Parathyroid adenoma (tissue), 2 donors: ENCODE results near the gene ZNRF4.
"Not testable (repeated sequence)": the region's sequence is repeated elsewhere in the genome, so short reads cannot be mapped to it uniquely, and the experiment has no call there.

Experiments used
- H2AFZ ChIP-seq: fragments of 300-600 bp; sonication (generic); one replicate; pipeline ENCODE4 v1.7.0; 2017; ENCODE audit warnings: antibody characterized with exemption, mild to moderate bottlenecking
- H3K27ac ChIP-seq: fragments of 300-600 bp; sonication (generic); one replicate; pipeline ENCODE4 v1.7.0; 2017
- H3K27me3 ChIP-seq: fragments of 300-600 bp; sonication (generic); one replicate; pipeline ENCODE4 v1.7.0; 2017; ENCODE audit warnings: low read length; ENCODE audit not compliant: control insufficient read depth, insufficient read depth
- H3K36me3 ChIP-seq: fragments of 300-600 bp; sonication (generic); one replicate; pipeline ENCODE4 v1.7.0; 2017; ENCODE audit warnings: low read length; ENCODE audit not compliant: control insufficient read depth, insufficient read depth
- H3K4me1 ChIP-seq: fragments of 300-600 bp; sonication (generic); one replicate; pipeline ENCODE4 v1.7.0; 2017; ENCODE audit warnings: control low read depth
- H3K4me2 ChIP-seq: fragments of 300-600 bp; sonication (generic); one replicate; pipeline ENCODE4 v1.7.0; 2017; ENCODE audit warnings: low read length
- H3K4me3 ChIP-seq: fragments of 300-600 bp; sonication (generic); one replicate; pipeline ENCODE4 v1.7.0; 2017; ENCODE audit warnings: low read depth, low read length
- H3K79me2 ChIP-seq: fragments of 300-600 bp; sonication (generic); one replicate; pipeline ENCODE4 v1.7.0; 2017; ENCODE audit warnings: control low read depth
- H3K9ac ChIP-seq: fragments of 300-600 bp; sonication (generic); one replicate; pipeline ENCODE4 v1.7.0; 2017; ENCODE audit warnings: mild to moderate bottlenecking
- H3K9me3 ChIP-seq: fragments of 300-600 bp; sonication (generic); one replicate; pipeline ENCODE4 v1.7.0; 2017; ENCODE audit warnings: low read length; ENCODE audit not compliant: control insufficient read depth
- CTCF ChIP-seq: fragments of 300-600 bp; sonication (generic); IDR thresholded peaks from one replicate; pipeline ENCODE4 v1.7.0; 2017; ENCODE audit warnings: antibody characterized with exemption, mild to moderate bottlenecking
- donor health status: primary hyperparathyroidism.

ZNRF4 gene

GRCh38 chr19:5434970-5435641 is 20.1 kb upstream of the ZNRF4 start:
- no peak for TF ChIP-seq CTCF
- H3K27me3 ChIP-seq = no peaks in the 10 kb centered on the region
- H3K4me1 ChIP-seq = no peaks in the 10 kb centered on the region
- H3K79me2 ChIP-seq = no peaks in the 10 kb centered on the region
- no peak overlapping the region for H3K4me3 ChIP-seq
- no peak overlapping the region for H3K27ac ChIP-seq
- no peaks in the 10 kb centered on the region for H3K9me3 ChIP-seq
- no peak overlapping the region for H3K4me2 ChIP-seq
- H3K9ac ChIP-seq = no peak overlapping the region
- no peaks in the 10 kb centered on the region for H3K36me3 ChIP-seq
- H2AFZ ChIP-seq = no peak overlapping the region

- H3K4me3 ChIP-seq = no peak overlapping the region
- H3K27me3 ChIP-seq = no peaks in the 10 kb centered on the region
- no peaks in the 10 kb centered on the region for H3K79me2 ChIP-seq
- no peak overlapping the region for H2AFZ ChIP-seq
- no peaks in the 10 kb centered on the region for H3K4me1 ChIP-seq
- H3K27ac ChIP-seq = no peak overlapping the region
- no peaks in the 10 kb centered on the region for H3K36me3 ChIP-seq
- H3K9ac ChIP-seq = no peak overlapping the region
- TF ChIP-seq CTCF = no peak
- no peaks in the 10 kb centered on the region for H3K9me3 ChIP-seq
- no peak overlapping the region for H3K4me2 ChIP-seq
Measured at GRCh38 chr19:5435642-5436017, 19.6 kb upstream of the ZNRF4 start.

GRCh38 chr19:5436106-5436947 is 18.9 kb upstream of the ZNRF4 start:
- Histone ChIP-seq H3K79me2 (no peaks in the 10 kb centered on the region), H3K4me2 (no peak overlapping the region), H3K36me3 (no peaks in the 10 kb centered on the region), H3K27me3 (no peaks in the 10 kb centered on the region), H3K4me1 (no peaks in the 10 kb centered on the region), H3K9ac (no peak overlapping the region), H3K9me3 (no peaks in the 10 kb centered on the region), H2AFZ (no peak overlapping the region), H3K4me3 (no peak overlapping the region), H3K27ac (no peak overlapping the region)
- TF ChIP-seq CTCF = no peak

- Histone ChIP-seq H3K9me3 (no peaks in the 10 kb centered on the region), H3K27me3 (no peaks in the 10 kb centered on the region), H3K79me2 (no peaks in the 10 kb centered on the region), H3K36me3 (no peaks in the 10 kb centered on the region), H3K4me1 (no peaks in the 10 kb centered on the region), H3K4me3 (no peak overlapping the region), H3K4me2 (no peak overlapping the region), H3K9ac (no peak overlapping the region), H3K27ac (no peak overlapping the region), H2AFZ (no peak overlapping the region)
- no peak for TF ChIP-seq CTCF
Measured at GRCh38 chr19:5436948-5437306, 18.3 kb upstream of the ZNRF4 start.

- H3K9ac ChIP-seq, H3K4me2 ChIP-seq, H3K9me3 ChIP-seq, H3K27me3 ChIP-seq, H3K36me3 ChIP-seq, H3K79me2 ChIP-seq, H2AFZ ChIP-seq, H3K4me1 ChIP-seq, H3K4me3 ChIP-seq, H3K27ac ChIP-seq: not testable (repeated sequence)
Measured at GRCh38 chr19:5438756-5439155, 16.5 kb upstream of the ZNRF4 start.
